Sigmoid colon (tissue), 7 donors: ENCODE data around the gene DACT2. TPM values are rescaled to one million over a fixed set of nuclear protein-coding genes. Genes with fewer than 3 reads are reported as not detected.

Source experiments
- DNase-seq: peaks from one replicate; pipeline ENCODE4 v3.0.0-alpha.2; 2019
- H3K27ac ChIP-seq, 4 donors: fragments of 200-600 bp; sonication (generic); one replicate each; pipeline ENCODE4 v1.5.1; 2016 to 2019; ENCODE audit warnings: mild to moderate bottlenecking in 1 of 4
- H3K27me3 ChIP-seq, 3 donors: fragments of 200-600 bp; sonication (generic); one replicate each; pipeline ENCODE4 v1.5.1; 2019; ENCODE audit warnings: mild to moderate bottlenecking in 1 of 3
- H3K36me3 ChIP-seq, 4 donors: fragments of 200-600 bp; sonication (generic); one replicate each; pipeline ENCODE4 v1.5.1; 2016 to 2019
- H3K4me1 ChIP-seq, 4 donors: fragments of 200-600 bp; sonication (generic); one replicate each; pipeline ENCODE4 v1.5.1; 2017 to 2019
- H3K4me3 ChIP-seq, 4 donors: fragments of 200-600 bp; sonication (generic); one replicate each; pipeline ENCODE4 v1.5.1; 2017 to 2019; ENCODE audit warnings: mild to moderate bottlenecking in 2 of 4, moderate library complexity in 1 of 4
- H3K9me3 ChIP-seq, 4 donors: fragments of 200-600 bp in 3 of 4; sonication (generic) in 3 of 4; one replicate each; pipeline versions ENCODE4 v1.5.1 to v1.6.1; 2013 to 2019
- EP300 ChIP-seq, 4 donors: sonication (generic); formaldehyde crosslinking; IDR thresholded peaks; one replicate each; pipeline ENCODE4 v1.6.1; 2017; ENCODE audit warnings: antibody characterized with exemption in 4 of 4
- POLR2A ChIP-seq, 2 donors: fragments of 450-650 bp; IDR thresholded peaks; one replicate each; pipeline ENCODE4 v1.6.1; 2016; ENCODE audit warnings: antibody characterized with exemption in 2 of 2, mild to moderate bottlenecking in 2 of 2, moderate library complexity in 2 of 2
- POLR2AphosphoS5 ChIP-seq, 4 donors: sonication (generic); formaldehyde crosslinking; IDR thresholded peaks; one replicate each; pipeline ENCODE4 v1.6.1; 2017; ENCODE audit warnings: antibody characterized with exemption in 4 of 4
- WGBS, 2 donors: extraction: QIAGEN DNeasy Blood & Tissue Kit; methylation state at CpG; one replicate each; pipeline ENCODE4 v1.1.7; 2013; 5-methylcytosine and 5-hydroxymethylcytosine counted together
- intact Hi-C: fragments of 100-400 bp; cut with DNase I; formaldehyde crosslinking; loops from one replicate; pipeline ENCODE4 v1.15.1; 2023
- polyA plus RNA-seq, 3 donors: library from polyadenylated mRNA; stranded (reverse); fragments of 200-250 nt; gene quantifications; one replicate each; pipeline ENCODE4 v1.2.3, GENCODE V29; 2013
- total RNA-seq, 4 donors: library from RNA; depleted of rRNA; stranded (reverse); fragments of >200 nt; gene quantifications; one replicate each; pipeline ENCODE4 v1.1.0, GENCODE V29; 2016
- TF ChIP-seq, protein P1 (sequence below), 4 experiments: fragments of 450-650 bp in 3 of 4; fragments of 200-600 bp in 1 of 4; IDR thresholded peaks; one replicate each; pipeline ENCODE4 v1.5.1; 2016 to 2019; ENCODE audit warnings: antibody characterized with exemption in 4 of 4, mild to moderate bottlenecking in 3 of 4, moderate library complexity in 2 of 4
- donor health status: healthy with polysubstance abuse.
- donor health status: Bipolar disorder and iron deficiency.
- donor health status: healthy.

DACT2 gene
- total and polyA plus RNA-seq, 7 donors = 0.16 to 1.1 (median 0.60) TPM

DNA sequence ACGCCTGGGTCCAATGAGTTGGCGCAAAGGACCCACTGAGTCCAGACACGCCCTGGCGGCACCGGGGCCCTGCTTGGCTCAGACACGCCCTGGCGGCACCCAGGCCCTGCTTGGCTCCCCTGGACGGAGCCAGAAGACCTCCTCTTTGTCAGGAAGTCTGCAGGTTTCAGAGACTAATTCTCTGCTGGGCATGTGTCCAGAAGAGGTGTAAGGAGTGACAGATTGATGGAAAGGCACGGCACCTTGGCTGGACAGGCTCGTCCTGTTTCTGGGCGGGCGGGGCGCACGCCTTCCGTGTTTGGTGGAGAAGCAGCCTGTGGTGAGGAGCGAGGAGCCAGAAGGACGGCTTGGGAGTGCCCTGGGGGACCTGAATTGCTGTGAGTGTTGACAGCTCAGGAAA lies 23.1 kb upstream of the DACT2 start:
- Histone ChIP-seq H3K36me3 (no peaks in the 10 kb centered on the region), H3K27ac (no peak overlapping the region), H3K4me3 (no peak overlapping the region), H3K27me3 (peaks cover 0 to 8% (median 0%) of the 10 kb centered on the region in 3 donors), H3K4me1 (no peaks in the 10 kb centered on the region), H3K9me3 (no peaks in the 10 kb centered on the region)
- TF ChIP-seq POLR2A (IDR thresholded peaks at IDR 0.05) = no peak
- TF ChIP-seq EP300 (IDR thresholded peaks at IDR 0.05) = no peak
- TF ChIP-seq POLR2AphosphoS5 (IDR thresholded peaks at IDR 0.05) = no peak
- TF ChIP-seq, protein P1, sequence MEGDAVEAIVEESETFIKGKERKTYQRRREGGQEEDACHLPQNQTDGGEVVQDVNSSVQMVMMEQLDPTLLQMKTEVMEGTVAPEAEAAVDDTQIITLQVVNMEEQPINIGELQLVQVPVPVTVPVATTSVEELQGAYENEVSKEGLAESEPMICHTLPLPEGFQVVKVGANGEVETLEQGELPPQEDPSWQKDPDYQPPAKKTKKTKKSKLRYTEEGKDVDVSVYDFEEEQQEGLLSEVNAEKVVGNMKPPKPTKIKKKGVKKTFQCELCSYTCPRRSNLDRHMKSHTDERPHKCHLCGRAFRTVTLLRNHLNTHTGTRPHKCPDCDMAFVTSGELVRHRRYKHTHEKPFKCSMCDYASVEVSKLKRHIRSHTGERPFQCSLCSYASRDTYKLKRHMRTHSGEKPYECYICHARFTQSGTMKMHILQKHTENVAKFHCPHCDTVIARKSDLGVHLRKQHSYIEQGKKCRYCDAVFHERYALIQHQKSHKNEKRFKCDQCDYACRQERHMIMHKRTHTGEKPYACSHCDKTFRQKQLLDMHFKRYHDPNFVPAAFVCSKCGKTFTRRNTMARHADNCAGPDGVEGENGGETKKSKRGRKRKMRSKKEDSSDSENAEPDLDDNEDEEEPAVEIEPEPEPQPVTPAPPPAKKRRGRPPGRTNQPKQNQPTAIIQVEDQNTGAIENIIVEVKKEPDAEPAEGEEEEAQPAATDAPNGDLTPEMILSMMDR (IDR thresholded peaks at IDR 0.05) = no peak
- WGBS, 2 donors = 26 to 61% methylated on average over 17 of the region's 17 CpGs
- DNase-seq = no peak
- intact Hi-C loops = no loop called here

DNA sequence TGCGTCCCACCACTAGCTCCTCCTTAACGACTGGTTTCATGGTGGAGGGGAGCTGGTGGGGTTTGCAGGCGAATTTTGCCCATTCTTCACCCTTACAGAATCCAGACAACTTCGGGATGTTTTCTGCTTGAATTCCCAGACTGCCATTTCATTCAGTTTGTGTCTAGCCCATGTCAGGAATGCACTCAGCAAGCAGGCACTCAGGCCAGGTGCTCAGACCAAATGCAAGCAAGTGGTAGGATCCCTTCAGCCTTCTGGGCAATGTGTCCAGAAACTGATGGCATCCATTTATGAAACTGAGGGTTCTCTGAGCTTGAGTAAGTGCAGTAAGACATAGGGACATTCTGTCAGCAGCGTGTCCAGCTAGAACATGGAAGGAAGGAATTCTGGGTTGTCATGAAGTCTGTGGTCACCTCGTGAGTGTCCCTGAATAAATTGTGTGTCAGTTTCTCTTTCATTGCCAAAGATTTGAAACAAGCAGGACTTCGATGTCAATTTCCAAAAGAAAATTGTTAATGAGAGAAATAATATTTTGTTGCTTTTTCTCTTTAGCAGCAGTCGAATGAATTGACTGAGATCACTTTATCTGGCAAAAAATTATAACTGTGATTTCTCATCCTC lies 21.8 kb upstream of the DACT2 start:
- Histone ChIP-seq H3K36me3 (no peaks in the 10 kb centered on the region), H3K4me1 (no peaks in the 10 kb centered on the region), H3K4me3 (no peak overlapping the region), H3K9me3 (no peaks in the 10 kb centered on the region), H3K27me3 (peaks cover 0 to 8% (median 0%) of the 10 kb centered on the region in 3 donors), H3K27ac (no peak overlapping the region)
- no peak for TF ChIP-seq EP300 (IDR thresholded peaks at IDR 0.05)
- TF ChIP-seq, protein P1 (IDR thresholded peaks at IDR 0.05) = no peak
- TF ChIP-seq POLR2AphosphoS5 (IDR thresholded peaks at IDR 0.05) = no peak
- TF ChIP-seq POLR2A (IDR thresholded peaks at IDR 0.05) = no peak
- no peak for DNase-seq
- WGBS, 2 donors = 81 to 84% methylated on average over 8 of the region's 8 CpGs
- intact Hi-C loops = no loop called here

- intact Hi-C loops = no loop called here
- H3K36me3 ChIP-seq = no peaks in the 10 kb centered on the region
- no peak overlapping the region for H3K4me3 ChIP-seq
- no peak for DNase-seq
- TF ChIP-seq POLR2A (IDR thresholded peaks at IDR 0.05) (no peak), POLR2AphosphoS5 (IDR thresholded peaks at IDR 0.05) (no peak), EP300 (IDR thresholded peaks at IDR 0.05) (no peak)
- TF ChIP-seq, protein P1 (IDR thresholded peaks at IDR 0.05) = no peak
- WGBS, 2 donors = 93 to 95% methylated on average over 10 of the region's 10 CpGs
- H3K27ac ChIP-seq = no peak overlapping the region
- H3K27me3 ChIP-seq = peaks cover 0 to 8% (median 0%) of the 10 kb centered on the region in 3 donors
- no peaks in the 10 kb centered on the region for H3K9me3 ChIP-seq
- H3K4me1 ChIP-seq = no peaks in the 10 kb centered on the region
These were observed 21.2 kb upstream of the DACT2 start for GRCh38 chr6:168340819-168341218.

GRCh38 chr6:168338777-168339176 lies 19.2 kb upstream of the DACT2 start:
- Histone ChIP-seq H3K4me3 (no peak overlapping the region), H3K9me3 (no peaks in the 10 kb centered on the region), H3K27ac (no peak overlapping the region), H3K27me3 (no peaks in the 10 kb centered on the region), H3K36me3 (no peaks in the 10 kb centered on the region), H3K4me1 (no peaks in the 10 kb centered on the region)
- WGBS, 2 donors = 74 to 88% methylated on average over 7 of the region's 7 CpGs
- intact Hi-C loops = no loop called here
- TF ChIP-seq EP300 (IDR thresholded peaks at IDR 0.05) (no peak), POLR2AphosphoS5 (IDR thresholded peaks at IDR 0.05) (no peak), POLR2A (IDR thresholded peaks at IDR 0.05) (no peak)
- TF ChIP-seq, protein P1 (IDR thresholded peaks at IDR 0.05) = no peak
- DNase-seq = no peak

GRCh38 chr6:168336967-168337366 lies 17.4 kb upstream of the DACT2 start:
- 54 to 59% methylated on average over 4 of the region's 4 CpGs for WGBS, 2 donors
- intact Hi-C loops = no loop called here
- no peaks in the 10 kb centered on the region for H3K36me3 ChIP-seq
- no peaks in the 10 kb centered on the region for H3K27me3 ChIP-seq
- TF ChIP-seq, protein P1 (IDR thresholded peaks at IDR 0.05) = no peak
- no peak for TF ChIP-seq EP300 (IDR thresholded peaks at IDR 0.05)
- TF ChIP-seq POLR2AphosphoS5 (IDR thresholded peaks at IDR 0.05) = no peak
- no peak for TF ChIP-seq POLR2A (IDR thresholded peaks at IDR 0.05)
- H3K9me3 ChIP-seq = no peaks in the 10 kb centered on the region
- no peak overlapping the region for H3K27ac ChIP-seq
- H3K4me1 ChIP-seq = no peaks in the 10 kb centered on the region
- DNase-seq = no peak
- H3K4me3 ChIP-seq = no peak overlapping the region
